ENCODE measurements around the gene GJB5.
A peak's percentile ranks its signal among the peaks of the same experiment; 100 is the strongest.

Gene GJB5

DNA sequence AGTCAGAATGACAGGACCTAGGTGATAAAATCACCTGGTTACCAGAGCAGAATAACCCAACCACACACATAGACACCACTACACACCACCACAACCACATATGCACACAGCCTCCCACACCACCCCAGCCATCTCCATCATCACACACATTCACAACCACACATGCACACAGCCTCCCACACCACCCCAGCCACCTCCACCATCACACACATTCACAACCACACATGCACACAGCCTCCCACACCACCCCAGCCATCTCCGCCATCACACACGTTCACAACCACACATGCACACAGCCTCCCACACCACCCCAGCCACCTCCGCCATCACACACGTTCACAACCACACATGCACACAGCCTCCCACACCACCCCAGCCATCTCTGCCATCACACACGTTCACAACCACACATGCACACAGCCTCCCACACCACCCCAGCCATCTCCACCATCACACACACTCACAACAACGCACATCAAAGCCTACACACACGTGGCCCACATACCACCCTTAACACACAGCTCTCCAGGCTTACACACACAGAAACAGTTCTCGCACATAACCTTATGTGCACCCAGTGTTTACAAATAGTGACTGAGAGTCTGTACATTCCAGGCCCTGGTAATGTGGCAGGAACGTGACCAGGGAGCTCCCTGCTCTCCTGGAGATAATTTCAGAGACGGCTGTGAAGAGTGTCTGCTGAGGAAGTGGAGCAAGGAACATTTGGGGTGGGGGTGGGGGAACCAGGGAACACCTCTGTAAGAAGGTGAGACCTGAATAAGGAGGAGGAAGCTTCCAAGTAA is 22.9 kb downstream of the GJB5 start:
- no peak for DNase-seq

DNA sequence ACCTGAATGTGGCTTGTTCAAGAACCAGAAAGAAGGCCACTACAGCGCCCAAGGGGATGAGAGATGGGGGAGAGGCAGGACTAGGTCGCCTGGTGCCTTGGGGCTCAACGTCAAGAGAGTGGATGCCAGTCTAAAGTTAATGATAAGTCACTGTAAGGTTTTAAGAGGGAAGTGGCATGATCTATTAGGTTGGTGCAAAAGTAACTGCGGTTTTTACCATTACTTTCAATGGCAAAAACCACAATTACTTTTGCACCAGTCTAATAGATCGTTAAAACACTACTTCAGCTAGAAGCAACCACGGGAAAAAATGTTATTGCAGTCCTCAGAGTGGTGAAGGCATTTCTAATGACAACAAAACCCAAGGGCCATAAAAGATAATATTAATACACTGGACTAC is 23.5 kb downstream of the GJB5 start:
- no peak for DNase-seq

- DNase-seq, result no peak
Measured at GRCh38 chr1:34779005-34779404, 24.2 kb downstream of the GJB5 start.

DNA sequence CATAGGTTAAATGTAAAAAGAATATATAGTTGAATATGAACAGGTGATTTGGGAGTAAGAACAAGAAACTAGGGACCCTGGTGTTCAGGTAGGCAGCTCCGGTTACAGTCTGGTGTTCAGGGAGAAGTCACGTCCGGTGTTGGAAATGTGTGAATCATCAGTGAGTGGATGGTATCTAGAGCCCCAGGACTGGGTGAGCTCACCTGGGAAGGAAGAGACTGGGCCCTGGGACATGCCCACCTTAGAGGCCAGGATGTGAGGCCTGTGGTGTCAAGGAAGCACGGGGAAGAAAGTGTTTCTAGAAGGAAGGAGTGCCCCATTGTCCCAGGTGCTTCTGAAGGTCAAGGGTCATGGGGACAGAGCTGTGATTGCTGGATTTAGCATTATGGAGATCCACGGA is 24.7 kb downstream of the GJB5 start:
- DNase-seq, result no peak

DNA sequence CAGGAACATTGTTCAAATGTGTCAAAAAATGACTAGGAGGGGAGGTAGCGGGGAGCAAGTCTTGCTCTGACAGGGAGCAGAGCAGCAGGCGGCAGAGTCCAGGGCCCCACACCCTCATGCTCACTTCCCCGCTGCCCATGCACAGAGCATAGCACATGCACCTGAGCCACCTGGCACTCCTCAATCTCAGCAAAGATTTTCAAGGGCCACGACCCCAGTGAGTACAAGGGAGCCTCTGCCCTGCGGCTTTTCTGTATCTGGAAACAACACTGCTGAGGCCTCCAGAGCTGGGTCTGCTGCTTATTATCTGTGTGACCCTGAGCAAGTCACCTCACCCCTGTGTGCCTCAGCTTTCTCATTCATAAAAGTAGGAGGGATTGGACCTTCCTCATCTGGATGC is 25.1 kb downstream of the GJB5 start:
- DNase-seq, result no peak

DNA sequence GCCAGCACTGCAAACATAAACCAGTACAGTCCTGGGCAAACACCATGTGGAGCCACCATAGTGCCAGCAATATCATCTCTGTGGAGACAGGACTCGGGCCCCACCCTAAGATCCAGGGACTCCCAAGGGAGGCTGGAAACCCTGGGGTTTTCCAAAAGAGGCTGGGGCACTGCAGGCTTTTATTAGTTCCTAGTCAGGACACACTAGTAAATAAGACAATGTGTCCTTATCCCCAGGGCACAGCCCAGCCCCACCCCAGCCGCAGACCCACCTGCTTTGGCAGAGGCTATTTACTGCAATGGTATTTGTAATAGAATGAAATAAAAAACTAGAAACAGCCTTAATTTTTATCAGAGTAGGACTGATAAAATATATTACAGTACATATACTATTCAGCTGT is 25.7 kb downstream of the GJB5 start:
- DNase-seq, result no peak

DNA sequence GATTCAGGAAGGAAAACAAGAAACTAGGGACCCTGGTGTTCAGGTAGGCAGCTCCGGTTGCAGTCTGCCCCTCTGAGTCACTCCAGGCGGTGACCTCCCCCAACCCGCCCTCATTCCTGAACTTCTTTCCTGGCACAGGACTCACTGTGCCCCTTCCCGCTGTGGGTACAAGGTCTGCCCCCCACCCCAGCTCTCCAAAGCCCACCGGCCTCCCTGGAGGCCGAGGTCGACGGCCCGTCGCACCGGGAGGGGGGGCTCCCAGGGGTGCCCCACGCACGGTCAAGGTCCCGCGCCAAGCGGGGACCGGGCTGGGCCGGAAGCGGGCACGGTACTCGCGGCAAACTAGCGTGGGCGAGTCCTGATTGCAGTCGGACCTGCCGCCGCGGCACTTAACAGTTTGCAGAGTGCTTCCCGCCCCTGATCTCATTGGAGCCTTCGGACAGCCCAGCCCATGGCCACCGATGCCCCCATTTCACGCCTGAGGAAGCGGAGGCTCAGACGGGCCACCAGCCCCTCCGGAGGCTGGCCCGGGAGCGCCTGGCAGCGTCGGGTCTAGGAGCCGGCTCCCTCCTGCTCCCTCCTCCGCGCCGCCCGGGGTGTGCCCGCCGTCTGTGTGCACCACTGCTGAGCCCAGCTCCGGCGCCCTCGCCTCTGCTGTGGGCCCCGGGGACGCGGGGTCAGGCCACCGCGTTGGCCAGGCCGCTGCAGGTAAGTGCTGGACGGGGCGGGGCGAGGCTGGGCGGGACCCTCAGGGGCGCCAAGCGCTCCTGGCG is 26.4 kb downstream of the GJB5 start, which contains the start of gene GJB3:
TSS of gene GJB3 (plus strand) at position 144 of the 773 bp plus-strand sequence. CDS start 3,549 bp downstream, outside the sequence.
- DNase-seq, result peak in 1 of 2 experiments; percentile 20

- no peak for DNase-seq
Measured at GRCh38 chr1:34781844-34782391, 27.1 kb downstream of the GJB5 start.

DNA sequence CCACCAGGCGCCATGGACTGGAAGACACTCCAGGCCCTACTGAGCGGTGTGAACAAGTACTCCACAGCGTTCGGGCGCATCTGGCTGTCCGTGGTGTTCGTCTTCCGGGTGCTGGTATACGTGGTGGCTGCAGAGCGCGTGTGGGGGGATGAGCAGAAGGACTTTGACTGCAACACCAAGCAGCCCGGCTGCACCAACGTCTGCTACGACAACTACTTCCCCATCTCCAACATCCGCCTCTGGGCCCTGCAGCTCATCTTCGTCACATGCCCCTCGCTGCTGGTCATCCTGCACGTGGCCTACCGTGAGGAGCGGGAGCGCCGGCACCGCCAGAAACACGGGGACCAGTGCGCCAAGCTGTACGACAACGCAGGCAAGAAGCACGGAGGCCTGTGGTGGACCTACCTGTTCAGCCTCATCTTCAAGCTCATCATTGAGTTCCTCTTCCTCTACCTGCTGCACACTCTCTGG is 29.9 kb downstream of the GJB5 start:
- DNase-seq, result no peak

- no peak for DNase-seq
Measured at GRCh38 chr1:34785231-34785874, 30.5 kb downstream of the GJB5 start.

DNA sequence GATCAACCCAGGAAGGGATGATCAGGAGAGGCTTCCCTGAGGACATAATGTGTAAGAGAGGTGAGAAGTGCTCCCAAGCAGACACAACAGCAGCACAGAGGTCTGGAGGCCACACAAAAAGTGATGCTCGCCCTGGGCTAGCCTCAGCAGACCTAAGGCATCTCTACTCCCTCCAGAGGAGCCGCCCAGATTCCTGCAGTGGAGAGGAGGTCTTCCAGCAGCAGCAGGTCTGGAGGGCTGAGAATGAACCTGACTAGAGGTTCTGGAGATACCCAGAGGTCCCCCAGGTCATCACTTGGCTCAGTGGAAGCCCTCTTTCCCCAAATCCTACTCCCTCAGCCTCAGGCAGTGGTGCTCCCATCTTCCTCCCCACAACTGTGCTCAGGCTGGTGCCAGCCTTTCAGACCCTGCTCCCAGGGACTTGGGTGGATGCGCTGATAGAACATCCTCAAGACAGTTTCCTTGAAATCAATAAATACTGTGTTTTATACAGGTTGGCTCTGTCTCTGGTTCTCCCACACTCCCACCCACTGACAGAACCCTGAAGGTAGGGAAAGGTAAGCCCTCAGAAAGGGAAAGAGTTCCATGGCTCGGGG is 31.1 kb downstream of the GJB5 start:
- DNase-seq, result no peak

DNA sequence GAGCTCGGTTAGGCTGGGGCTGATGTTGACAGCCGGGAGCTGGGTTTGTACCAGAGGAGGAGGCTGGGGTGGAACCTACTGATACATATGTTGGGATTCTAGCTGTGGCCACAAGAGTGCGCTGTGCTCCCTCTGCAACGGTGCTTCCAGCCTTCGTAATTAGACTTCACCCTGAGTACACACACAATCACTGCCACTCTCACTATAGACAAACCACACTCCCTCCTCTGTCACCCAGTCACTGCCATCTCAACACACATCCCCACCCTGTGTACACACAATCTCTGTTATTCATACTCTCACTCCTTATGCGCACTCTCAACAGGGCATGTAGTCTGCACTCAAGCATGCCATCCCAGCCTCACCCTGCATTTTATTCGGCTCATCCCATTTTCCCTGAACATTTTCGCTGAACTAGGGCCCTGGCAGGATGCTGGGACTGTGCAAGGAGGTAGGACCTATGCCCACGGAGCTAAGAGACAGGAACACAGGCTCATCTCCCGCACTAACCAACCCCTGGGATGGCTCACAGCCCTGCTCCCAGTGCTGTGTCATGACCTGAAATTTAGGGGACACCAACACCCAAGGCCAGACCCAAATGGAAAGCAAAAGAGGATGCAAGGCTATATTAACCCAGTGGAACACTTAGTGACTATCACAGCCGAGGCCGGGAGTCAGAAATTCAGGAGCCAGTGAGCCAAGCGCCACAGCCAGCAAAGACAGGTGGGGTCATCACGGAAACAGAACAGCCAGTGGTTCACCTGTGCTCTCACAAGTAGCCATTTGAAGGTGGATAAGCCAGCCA is 31.9 kb downstream of the GJB5 start:
- DNase-seq, result peak; percentile 72 to 76

GRCh38 chr1:34787461-34788420 is 32.9 kb downstream of the GJB5 start:
- DNase-seq, result no peak

GRCh38 chr1:34790985-34791384 is 36.1 kb downstream of the GJB5 start:
- DNase-seq, result no peak

- no peak for DNase-seq
Measured at GRCh38 chr1:34792424-34792823, 37.6 kb downstream of the GJB5 start.

GRCh38 chr1:34792868-34793727 is 38.3 kb downstream of the GJB5 start, which contains the start of gene GJA4:
Gene GJA4, plus strand, starts transcription at chr1:34792999. Its CDS starts 1,215 bp downstream, at chr1:34794214.
- DNase-seq, result no peak

GRCh38 chr1:34794001-34794789 is 39.3 kb downstream of the GJB5 start:
- no peak for DNase-seq

- DNase-seq, result no peak
Measured at GRCh38 chr1:34794790-34795180, 39.9 kb downstream of the GJB5 start.

- no peak for DNase-seq
Measured at GRCh38 chr1:34795916-34796315, 41.1 kb downstream of the GJB5 start.

Measured in activated CD4-positive, alpha-beta T cell treated with anti-CD3 and anti-CD28 coated beads, Interleukin-2, amount 50 U/mL, for 48 hours (primary cell).